HG02571 (cell line): Measurements from ENCODE around the gene LSM4.

Experiments
- ATAC-seq: cut with Tn5 transposase; IDR thresholded peaks from one replicate; pipeline ENCODE4 v1.9.1; 2021; ENCODE audit warnings: mild to moderate bottlenecking, moderate library complexity; ENCODE audit not compliant: unreplicated experiment

The LSM4 gene

GRCh38 chr19:18292810-18293641 is 29.9 kb downstream of the LSM4 start:
- ATAC-seq: no peak

GRCh38 chr19:18292462-18292809 is 30.4 kb downstream of the LSM4 start:
- ATAC-seq: no peak

DNA sequence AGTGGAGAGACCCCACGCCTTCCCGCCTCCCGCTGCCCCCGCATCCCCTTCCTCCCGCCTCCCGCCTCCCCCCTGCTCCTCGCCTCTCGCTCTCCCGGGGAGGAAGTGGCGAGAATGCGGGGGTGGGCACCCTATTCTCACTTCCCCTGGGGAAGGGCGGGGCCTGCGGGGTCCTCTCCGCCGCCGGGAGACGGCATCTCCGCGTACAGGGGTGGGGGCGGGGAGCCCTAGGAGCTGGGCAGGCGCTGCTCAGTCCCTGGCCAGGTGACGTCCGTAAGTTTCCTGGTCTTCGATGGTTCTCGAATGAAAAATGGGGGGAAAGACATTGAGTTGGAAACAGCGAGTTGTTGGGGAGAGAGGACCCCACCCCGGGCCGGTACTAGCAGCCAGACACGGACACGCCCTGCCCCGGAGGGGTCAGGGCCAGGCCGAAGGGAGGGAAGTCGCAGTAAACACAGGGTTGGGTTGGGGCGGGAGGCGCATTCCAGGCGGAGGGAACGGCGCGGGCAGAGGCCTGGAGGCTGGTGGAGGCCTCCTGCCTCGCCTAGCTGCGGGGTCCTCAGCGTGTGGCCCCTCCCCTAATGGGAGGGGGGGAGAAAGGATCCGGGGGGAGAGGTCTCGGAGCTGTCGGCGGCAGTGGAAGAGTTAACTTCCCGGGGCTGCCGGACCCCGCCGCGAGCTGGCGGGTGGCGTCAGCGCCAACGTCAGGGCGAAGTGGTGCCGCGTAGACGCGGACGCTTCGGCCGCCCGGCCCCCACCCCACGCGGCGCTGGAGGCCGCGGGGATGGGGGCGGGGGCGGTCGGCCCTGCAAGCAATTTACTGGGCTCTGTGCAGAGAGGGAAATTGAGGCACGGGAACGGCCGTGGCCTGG is 31.1 kb downstream of the LSM4 start:
- peak; percentile 52 for ATAC-seq

GRCh38 chr19:18291019-18291524 is 31.8 kb downstream of the LSM4 start:
- peak; percentile 0 for ATAC-seq

GRCh38 chr19:18290302-18291018 is 32.4 kb downstream of the LSM4 start:
- peak; percentile 39 for ATAC-seq

GRCh38 chr19:18289471-18290301 is 33.2 kb downstream of the LSM4 start:
- no peak for ATAC-seq

GRCh38 chr19:18287836-18288772 is 34.8 kb downstream of the LSM4 start:
- no peak for ATAC-seq

DNA sequence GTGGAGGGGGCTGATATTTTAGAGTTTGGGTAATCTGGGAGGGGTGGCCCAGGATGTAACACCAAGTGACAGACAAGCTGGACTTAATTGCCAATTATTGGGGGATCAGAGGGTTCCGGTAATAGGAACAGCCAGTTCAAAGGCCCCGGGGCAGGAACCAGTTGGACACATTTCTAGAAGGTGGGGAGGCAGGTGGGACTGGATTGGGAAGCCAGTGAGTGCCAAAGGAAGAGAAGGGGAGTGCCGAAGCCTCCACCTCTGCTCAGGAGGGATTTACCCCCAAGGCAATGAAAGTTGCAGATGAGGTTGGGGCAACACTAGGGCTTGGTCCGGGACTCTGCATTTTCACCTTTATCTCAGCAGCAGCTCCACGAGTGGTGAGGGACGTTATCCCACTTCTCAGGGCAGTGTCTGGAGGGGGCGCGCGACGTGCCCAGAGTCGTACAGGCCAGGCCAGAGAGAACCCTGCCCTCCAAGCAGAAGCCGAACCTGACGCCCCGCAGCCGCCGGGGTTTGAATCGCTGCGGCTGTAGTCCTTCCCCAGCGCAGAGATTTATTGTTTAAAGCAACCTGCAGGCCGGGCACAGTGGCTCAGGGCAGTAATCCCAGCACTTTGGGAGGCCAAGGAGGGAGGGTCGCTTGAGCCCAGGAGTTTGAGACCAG is 35.8 kb downstream of the LSM4 start:
- no peak for ATAC-seq

DNA sequence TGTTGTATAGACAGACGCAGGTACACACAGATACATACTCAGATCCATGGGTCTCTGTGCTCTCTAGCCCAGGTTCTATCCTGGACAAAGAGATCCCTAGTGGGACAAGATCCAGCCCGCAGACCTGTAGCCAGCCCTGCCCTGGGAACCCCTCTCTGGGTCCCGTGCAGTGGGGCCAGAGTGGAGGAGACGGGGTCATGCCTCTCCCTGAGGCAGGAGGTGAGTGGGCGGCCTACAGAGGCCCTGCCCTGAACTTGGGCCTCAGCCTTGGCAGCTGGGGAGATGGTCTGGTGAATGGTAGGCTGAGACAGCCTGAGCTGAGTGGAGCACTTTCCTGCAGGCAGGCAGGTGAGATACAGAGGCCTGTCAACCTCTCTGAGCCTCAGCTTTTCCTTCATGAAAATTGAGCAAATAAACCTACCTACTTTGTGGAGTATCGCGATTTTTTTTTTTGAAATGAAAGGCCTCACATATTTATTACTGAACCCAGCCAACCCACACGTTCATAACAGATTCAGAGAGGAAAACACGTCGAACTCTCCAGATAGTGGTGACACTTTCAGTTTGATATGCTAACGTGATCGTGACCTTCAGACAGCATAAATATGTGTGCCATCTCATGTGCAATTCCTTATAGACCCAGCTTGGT is 38.0 kb downstream of the LSM4 start:
- no peak for ATAC-seq

DNA sequence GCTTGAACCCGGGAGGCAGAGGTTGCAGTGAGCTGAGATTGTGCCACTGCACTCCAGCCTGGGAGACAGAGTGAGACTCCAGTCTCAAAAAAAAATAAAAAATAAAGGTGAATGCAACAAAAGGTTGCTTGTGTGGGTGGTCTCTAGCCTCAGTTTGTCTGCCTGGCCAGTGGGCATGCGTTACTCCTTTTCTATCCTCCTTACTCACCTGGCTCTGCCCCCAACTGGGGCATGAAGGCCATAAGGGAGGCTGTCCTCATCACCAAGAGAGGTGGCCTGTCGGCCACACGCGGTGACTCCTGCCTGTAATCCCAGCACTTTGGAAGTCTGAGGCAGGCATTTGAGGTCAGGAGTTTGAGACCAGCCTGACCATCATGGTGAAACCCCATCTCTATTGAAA is 39.5 kb downstream of the LSM4 start:
- ATAC-seq: no peak

DNA sequence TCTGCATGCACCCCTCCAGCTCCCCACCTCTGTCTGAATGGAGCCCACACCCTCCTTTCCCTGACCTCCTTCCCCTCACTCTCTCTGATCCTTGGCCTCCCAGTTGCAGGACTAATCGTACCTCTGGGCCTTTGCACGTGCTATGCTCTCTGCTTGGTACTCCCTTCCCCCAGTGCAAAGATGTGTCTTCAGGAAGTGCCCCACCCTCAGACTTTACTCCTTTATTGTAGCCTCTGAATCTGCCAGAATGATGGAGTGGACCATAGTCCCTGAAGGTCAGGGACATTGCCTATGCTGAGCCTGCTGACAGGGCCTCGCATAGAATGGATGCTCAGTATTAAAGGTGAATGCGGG is 40.1 kb downstream of the LSM4 start:
- no peak for ATAC-seq

DNA sequence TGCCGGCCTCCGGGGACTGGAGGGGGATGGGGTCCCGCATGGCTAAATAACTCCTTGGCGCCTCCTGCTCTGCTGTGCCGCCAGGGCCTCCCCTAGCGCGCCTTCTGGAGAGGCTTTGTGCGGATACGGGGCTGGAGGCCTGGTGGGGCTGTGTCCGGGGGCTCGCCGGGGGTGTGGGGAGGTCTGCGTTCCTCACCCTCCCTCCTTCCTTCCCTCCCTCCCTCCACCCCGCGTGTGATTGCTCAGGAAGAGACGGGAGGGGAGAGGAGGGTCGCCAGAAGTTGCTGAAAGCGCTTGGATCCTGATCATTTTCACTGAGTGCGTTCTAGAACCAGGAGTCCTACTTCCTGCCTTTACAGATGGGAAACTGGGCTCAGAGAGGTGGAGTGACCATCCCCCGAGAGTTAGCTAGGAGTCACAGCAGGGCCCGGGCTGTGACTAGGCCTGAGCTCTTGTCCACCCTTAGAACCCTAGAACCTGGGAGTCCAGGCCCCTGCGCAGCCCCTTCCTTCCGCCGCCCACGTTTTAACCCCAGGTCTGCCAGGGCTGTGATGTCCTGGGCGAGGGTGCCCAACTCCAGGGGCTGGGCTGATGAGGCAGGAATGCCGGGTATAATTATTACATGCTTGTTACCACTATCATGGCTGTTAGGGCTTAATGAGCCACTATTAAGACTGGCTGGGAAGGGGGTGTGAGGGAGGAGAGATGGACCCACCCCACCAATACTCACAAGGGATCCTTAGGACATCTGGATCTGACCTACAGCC is 40.7 kb downstream of the LSM4 start:
- ATAC-seq: no peak

GRCh38 chr19:18281082-18282020 is 41.5 kb downstream of the LSM4 start, which contains the start of gene JUND:
Gene JUND, minus strand, starts transcription at chr19:18281622. Its CDS starts 138 bp downstream, at chr19:18281484.
- ATAC-seq: peak; percentile 49

DNA sequence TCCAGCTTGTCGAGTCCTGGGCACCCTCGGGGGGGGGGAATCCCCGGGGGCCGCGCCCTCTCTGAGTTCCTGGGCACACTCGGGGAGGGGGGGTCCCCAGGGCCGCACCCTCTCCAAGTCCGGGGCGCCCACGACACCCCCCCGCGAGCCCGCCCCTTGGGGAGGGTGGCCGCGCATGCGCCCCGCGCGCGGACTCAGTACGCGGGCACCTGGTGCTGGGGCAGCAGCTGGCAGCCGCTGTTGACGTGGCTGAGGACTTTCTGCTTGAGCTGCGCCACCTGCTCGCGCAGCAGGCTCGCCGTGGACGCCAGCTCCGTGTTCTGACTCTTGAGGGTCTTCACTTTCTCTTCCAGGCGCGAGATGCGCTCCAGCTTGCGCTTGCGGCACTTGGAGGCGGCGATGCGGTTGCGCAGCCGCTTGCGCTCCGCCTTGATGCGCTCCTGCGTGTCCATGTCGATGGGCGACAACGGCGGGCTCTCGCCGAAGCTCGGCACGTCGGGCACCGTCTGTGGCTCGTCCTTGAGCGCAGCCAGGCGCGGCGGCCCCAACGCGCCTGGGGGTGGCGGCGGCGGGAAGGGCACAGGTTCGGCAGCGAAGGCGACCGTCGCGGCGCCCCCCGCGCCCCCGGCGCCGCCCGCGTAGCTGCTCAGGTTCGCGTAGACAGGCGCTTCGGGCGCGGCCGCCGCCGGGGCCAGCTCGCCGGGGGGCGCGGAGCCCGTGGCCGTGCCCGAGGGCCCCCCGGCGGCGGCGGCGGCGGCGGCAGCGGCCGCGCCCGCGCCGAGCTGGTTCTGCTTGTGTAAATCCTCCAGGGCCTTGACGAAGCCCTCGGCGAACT is 42.4 kb downstream of the LSM4 start:
- ATAC-seq: peak; percentile 18

DNA sequence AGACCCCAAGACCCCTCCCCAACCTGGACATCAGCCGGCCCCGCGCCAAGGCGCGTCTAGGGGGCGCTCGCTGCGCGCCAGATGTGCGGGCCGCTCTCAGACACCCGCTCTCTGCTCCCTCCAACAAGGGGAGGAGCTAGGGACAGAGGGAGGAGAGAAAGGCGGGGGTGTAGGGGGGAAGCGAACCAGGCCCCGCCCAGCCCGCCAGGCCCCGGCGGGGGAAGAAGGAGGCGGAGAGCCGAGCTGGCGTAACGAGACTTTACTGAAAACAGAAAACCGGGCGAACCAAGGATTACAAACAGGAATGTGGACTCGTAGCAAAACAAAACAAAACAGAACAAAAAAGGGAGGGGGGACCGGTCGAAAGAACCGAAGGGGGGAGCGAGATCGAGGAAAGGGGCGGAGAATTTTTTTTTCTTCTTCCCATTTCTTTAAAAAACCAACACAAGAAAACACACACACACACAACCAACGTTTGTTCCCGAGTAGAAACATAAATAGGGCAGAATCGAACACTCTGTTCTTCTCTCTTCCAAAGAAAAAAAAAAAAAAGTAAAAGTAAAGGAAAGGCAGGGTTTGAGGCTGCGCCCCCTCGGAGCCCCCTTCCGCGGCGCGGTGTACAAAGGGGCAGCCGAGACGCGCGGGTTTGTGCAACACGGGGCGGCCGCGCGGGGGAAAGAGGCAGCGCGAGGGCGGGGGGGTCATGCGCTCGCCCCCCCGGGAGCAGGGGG is 43.2 kb downstream of the LSM4 start:
- no peak for ATAC-seq
